H54 (cell line): Measurements from ENCODE around the gene ATXN7L3.
A peak's percentile ranks its signal among the peaks of the same experiment; 100 is the strongest.

ENCODE experiments used
- DNase-seq: peaks from one replicate; pipeline ENCODE4 v3.0.0; 2011; ENCODE audit warnings: low spot score, mixed read lengths; ENCODE audit not compliant: insufficient read length
- FAIRE-seq: peaks from 3 replicates; lab custom pipeline; 2011; peaks lifted over from hg19 to GRCh38; lab: Jason Lieb, UNC
- POLR2A ChIP-seq: IDR thresholded peaks from 2 replicates; pipeline ENCODE4 v1.6.1; 2011; ENCODE audit warnings: low read depth, mild to moderate bottlenecking, low read length

ATXN7L3 gene

GRCh38 chr17:44202756-44203155 is 3.1 kb upstream of the ATXN7L3 start:
- FAIRE-seq: no peak
- TF ChIP-seq POLR2A: no peak
- DNase-seq: no peak

GRCh38 chr17:44200478-44201155 is 933 bp upstream of the ATXN7L3 start:
- DNase-seq: no peak
- no peak for FAIRE-seq
- peak; percentile 45; the same call in 1 of the 2 replicates for TF ChIP-seq POLR2A

- DNase-seq: no peak
- no peak for FAIRE-seq
- TF ChIP-seq POLR2A: 0 out of 2 replicates have a peak, but pooled peaks have one; percentile 2
Observed at GRCh38 chr17:44198721-44199552, 747 bp downstream of the ATXN7L3 start.

GRCh38 chr17:44197980-44198720 is 1.5 kb downstream of the ATXN7L3 start:
- DNase-seq: no peak
- FAIRE-seq: no peak
- TF ChIP-seq POLR2A: peak; percentile 10; the same call in 1 of the 2 replicates

GRCh38 chr17:44197107-44197506 is 2.6 kb downstream of the ATXN7L3 start:
- no peak for TF ChIP-seq POLR2A
- DNase-seq (no peak), FAIRE-seq (no peak)

GRCh38 chr17:44193326-44194084 is 6.2 kb downstream of the ATXN7L3 start:
- TF ChIP-seq POLR2A: no peak
- DNase-seq: no peak
- FAIRE-seq: no peak

GRCh38 chr17:44192750-44193149 is 6.9 kb downstream of the ATXN7L3 start:
- DNase-seq: no peak
- no peak for TF ChIP-seq POLR2A
- no peak for FAIRE-seq

GRCh38 chr17:44191941-44192496 is 7.7 kb downstream of the ATXN7L3 start:
- TF ChIP-seq POLR2A: no peak
- DNase-seq (no peak), FAIRE-seq (no peak)

- TF ChIP-seq POLR2A: peak; percentile 14; the same call in 1 of the 2 replicates
- DNase-seq (no peak), FAIRE-seq (no peak)
Observed at GRCh38 chr17:44191369-44191768, 8.3 kb downstream of the ATXN7L3 start.

- DNase-seq (no peak), FAIRE-seq (no peak)
- no peak for TF ChIP-seq POLR2A
Observed at GRCh38 chr17:44190481-44190880, 9.2 kb downstream of the ATXN7L3 start.

- DNase-seq (no peak), FAIRE-seq (no peak)
- no peak for TF ChIP-seq POLR2A
Observed at GRCh38 chr17:44188576-44189403, 10.9 kb downstream of the ATXN7L3 start.
